Measurements from ENCODE around the gene ELL2.
"Not testable (repeated sequence)": the region's sequence is repeated elsewhere in the genome, so short reads cannot be mapped to it uniquely, and the experiment has no call there.

The ELL2 gene

GRCh38 chr5:95930141-95930930 lies 31.3 kb downstream of the ELL2 start:
- no peak for DNase-seq (ENCODE audit: low read depth in 2 of 2)

- DNase-seq (ENCODE audit: low read depth in 2 of 2), result no peak
Observed at GRCh38 chr5:95928724-95929253, 32.9 kb downstream of the ELL2 start.

GRCh38 chr5:95927927-95928723 lies 33.5 kb downstream of the ELL2 start:
- no peak for DNase-seq (ENCODE audit: low read depth in 2 of 2)

- DNase-seq (ENCODE audit: low read depth in 2 of 2), result not testable (repeated sequence)
Observed at GRCh38 chr5:95927300-95927699, 34.4 kb downstream of the ELL2 start.

GRCh38 chr5:95925939-95926338 lies 35.7 kb downstream of the ELL2 start:
- no peak for DNase-seq (ENCODE audit: low read depth in 2 of 2)

GRCh38 chr5:95925378-95925744 lies 36.3 kb downstream of the ELL2 start:
- DNase-seq (ENCODE audit: low read depth in 2 of 2), result no peak

GRCh38 chr5:95924720-95925377 lies 36.8 kb downstream of the ELL2 start:
- DNase-seq (ENCODE audit: low read depth in 2 of 2), result no peak

GRCh38 chr5:95923918-95924544 lies 37.6 kb downstream of the ELL2 start:
- no peak for DNase-seq (ENCODE audit: low read depth in 2 of 2)

GRCh38 chr5:95922798-95923197 lies 38.9 kb downstream of the ELL2 start:
- no peak for DNase-seq (ENCODE audit: low read depth in 2 of 2)

- DNase-seq (ENCODE audit: low read depth in 2 of 2), result no peak
Observed at GRCh38 chr5:95921501-95921900, 40.1 kb downstream of the ELL2 start.

- DNase-seq (ENCODE audit: low read depth in 2 of 2), result no peak
Observed at GRCh38 chr5:95920822-95921221, 40.8 kb downstream of the ELL2 start.

- DNase-seq (ENCODE audit: low read depth in 2 of 2), result no peak
Observed at GRCh38 chr5:95919658-95920057, 42.0 kb downstream of the ELL2 start.

GRCh38 chr5:95918421-95919006 lies 43.1 kb downstream of the ELL2 start:
- no peak for DNase-seq (ENCODE audit: low read depth in 2 of 2)

- DNase-seq (ENCODE audit: low read depth in 2 of 2), result no peak
Observed at GRCh38 chr5:95917207-95917606, 44.4 kb downstream of the ELL2 start.

GRCh38 chr5:95916687-95917085 lies 45.0 kb downstream of the ELL2 start:
- DNase-seq (ENCODE audit: low read depth in 2 of 2), result no peak

GRCh38 chr5:95915999-95916686 lies 45.5 kb downstream of the ELL2 start:
- DNase-seq (ENCODE audit: low read depth in 2 of 2), result no peak

- no peak for DNase-seq (ENCODE audit: low read depth in 2 of 2)
Observed at GRCh38 chr5:95913663-95914062, 48.0 kb downstream of the ELL2 start.

GRCh38 chr5:95912029-95912428 lies 49.6 kb downstream of the ELL2 start:
- no peak for DNase-seq (ENCODE audit: low read depth in 2 of 2)

- no peak for DNase-seq (ENCODE audit: low read depth in 2 of 2)
Observed at GRCh38 chr5:95910521-95910920, 51.1 kb downstream of the ELL2 start.

- no peak for DNase-seq (ENCODE audit: low read depth in 2 of 2)
Observed at GRCh38 chr5:95909738-95910137, 51.9 kb downstream of the ELL2 start.

GRCh38 chr5:95908799-95909198 lies 52.9 kb downstream of the ELL2 start:
- no peak for DNase-seq (ENCODE audit: low read depth in 2 of 2)
